ENCODE data around the gene PAX4.

- no peak for TF ChIP-seq ESRRG (CRISPR knock-in tag; IDR thresholded peaks at IDR 0.05)
- no peak for TF ChIP-seq ZNF565 (CRISPR knock-in tag; conservative IDR thresholded peaks at IDR 0.05; ENCODE audit: low read depth)
- TF ChIP-seq ZFP3 (CRISPR knock-in tag; IDR thresholded peaks at IDR 0.05): no peak
- no peak for TF ChIP-seq ARNTL (CRISPR knock-in tag; IDR thresholded peaks at IDR 0.05; ENCODE audit: borderline replicate concordance, low read depth)
Observed at GRCh38 chr7:127588019-127588696, 29.8 kb downstream of the PAX4 start, which contains the start of gene ARF5.
